ENCODE results near the gene CELF2.

The CELF2 gene

DNA sequence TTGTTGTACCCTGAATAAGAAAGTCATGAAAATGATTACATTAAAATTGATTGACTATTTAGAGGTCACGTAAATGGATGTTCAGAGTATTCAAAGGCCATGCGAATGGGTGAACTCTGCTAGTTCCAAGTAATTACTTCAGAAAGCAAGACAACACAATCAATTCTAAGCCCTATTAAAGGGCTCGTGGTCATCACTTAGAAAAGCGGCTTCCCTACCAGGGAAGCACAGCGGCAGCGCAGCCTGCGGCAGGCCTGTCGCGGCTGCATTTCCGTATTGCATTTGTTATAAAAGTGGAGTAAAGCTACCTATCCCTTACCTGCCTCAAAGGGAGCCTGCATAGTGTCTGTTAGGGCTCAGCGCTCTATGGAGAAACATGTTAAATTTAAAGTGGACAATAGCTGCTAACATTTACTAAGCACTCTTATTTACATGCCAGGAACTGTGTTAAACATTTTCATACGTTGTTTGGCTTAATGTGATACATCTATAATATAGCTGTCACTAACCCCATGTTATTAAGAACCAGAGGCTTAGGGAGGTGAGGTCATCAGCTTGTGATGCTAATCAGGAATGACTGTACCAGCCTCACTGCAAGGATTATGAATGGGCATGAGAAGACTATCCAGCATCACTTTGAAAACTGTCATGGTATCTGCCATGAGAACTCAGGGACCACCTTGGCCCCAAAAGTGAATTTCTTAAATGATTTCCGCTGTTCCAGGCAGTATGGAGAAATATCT, 187.5 kb downstream of the CELF2 start:
- DNase-seq, result no peak

GRCh38 chr10:11206676-11207559, 189.2 kb downstream of the CELF2 start:
- DNase-seq, result no peak

DNA sequence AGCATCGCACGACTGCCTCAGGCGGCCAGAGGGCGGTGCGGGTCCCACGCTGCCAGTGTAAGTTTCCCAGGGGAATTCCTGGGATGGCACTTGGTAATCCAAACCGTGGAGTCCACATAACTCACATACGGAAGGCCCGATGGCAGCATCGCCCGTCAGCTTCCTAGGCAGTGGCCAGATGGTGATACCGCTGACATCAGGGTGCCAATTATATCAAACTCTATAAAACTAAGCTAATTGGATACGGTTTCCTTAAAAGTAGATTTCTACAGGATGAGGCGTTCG, 189.8 kb downstream of the CELF2 start:
- DNase-seq, result no peak

- no peak for DNase-seq
Measured at GRCh38 chr10:11208243-11208642, 190.6 kb downstream of the CELF2 start.

DNA sequence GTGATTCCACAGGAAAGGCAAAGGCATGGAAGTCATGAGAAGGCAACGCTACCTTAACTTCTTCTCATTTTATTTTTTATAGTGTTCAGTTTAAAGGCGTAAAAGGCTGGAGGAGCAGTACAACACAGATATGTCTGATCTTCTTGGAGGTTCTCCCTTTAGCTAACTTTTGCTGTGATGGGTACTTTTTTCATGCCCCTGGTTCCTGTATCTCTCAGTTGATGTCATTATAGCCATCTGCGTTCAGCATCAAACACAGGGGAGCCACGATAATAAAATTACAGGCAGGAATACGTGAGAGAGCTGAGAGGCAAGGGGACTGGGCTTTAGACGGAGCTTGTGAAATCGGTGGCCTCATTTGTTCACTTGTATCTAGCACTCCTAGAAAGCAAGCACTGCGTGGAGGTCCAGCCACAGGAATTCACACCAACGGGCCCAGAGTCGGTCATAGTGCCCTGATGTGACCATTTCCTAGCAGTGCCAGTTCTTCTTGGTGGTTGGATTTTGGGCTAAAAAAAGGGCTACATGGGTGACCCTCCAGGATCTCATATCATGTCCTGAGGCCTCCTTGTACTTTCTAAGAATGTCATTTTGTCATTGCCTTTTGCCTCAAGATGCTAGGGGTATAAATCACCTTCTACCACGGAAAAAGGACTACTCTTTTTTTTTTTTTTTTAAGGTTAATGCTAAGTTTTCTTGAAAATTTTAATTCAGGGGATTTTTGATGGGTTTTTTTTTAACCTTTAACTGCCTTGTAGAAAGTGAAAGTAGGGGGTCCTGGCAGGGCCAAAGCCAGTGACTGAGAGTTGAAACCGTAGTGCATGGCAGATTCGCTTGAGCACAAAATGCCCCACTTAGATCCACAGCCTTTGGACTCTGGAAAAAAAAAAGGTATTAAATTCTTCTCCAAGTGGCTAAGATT, 191.5 kb downstream of the CELF2 start:
- DNase-seq, result no peak

DNA sequence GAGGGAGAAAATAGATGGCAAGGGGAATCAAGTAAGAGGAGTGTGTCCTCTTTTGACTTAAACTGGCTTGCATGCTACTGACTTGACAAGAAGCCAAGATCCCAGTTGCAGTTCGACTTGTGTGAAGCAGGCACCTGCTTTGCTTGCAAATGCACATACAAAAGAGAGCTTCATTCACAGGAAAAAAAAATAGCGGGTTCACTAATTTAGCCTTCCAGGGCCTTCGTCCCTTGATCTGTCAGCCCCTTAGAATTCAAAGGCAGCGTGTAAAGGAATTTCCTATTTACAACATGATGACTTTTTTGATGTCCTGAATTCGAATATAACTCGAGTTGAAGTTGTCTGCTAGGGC, 192.1 kb downstream of the CELF2 start:
- no peak for DNase-seq

- no peak for DNase-seq
Measured at GRCh38 chr10:11210211-11210922, 192.7 kb downstream of the CELF2 start.

DNA sequence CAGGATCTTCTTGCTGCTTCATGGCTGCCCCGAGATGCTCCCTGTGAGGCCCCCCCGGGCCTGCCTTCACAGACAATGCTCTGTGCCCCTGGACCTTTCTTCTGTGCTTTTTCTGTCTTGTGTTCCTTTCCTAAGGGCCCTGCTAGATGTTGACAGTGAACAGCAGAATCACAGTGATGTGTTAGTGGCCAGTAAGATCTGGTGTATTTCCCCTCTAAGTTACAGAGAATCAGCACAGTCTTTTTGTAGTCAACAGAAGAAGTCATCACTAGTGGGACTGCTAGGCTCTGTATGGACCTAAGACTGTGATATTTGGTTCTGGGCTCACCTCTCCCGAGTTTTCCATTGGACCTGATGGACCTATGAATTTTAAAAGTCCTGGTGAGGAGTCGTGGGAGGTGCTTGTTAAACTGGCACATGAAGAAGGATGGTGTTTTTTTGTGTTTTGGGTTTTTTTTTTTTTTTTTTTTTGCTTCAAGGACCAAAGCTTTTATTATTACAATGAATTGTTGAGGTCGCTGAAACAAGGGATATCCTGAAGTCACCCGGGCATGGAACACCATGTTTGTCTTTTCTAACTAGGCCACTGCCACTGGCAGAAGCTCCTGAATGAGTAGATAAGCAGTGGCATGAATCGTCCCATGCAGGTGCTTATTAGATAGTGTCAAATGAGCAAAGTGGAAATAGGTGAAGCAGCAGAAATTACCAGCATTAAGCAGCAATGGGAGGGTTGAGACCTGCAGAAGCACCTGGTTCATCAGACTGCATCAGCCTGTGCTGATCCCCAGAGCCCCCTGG, 194.8 kb downstream of the CELF2 start:
- DNase-seq, result no peak

DNA sequence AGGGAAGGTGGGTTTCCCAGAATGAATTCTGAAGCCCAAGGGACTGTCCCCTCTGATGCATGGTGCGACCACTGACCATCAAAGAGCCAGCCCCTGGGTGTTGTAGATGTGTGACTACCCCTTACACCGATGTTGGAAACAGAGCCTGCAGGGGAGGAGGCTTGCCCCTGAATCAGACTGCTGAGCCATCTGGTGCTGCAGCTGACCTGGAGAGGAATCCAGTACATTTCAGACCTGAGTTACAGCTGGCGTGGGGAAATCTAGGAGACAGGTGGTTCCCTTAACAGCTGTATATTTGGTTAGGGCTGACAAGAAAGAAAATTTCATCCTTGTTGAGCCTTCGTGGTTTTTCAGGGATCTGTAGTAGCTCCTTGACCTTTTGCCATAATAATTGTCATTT, 195.5 kb downstream of the CELF2 start:
- no peak for DNase-seq

DNA sequence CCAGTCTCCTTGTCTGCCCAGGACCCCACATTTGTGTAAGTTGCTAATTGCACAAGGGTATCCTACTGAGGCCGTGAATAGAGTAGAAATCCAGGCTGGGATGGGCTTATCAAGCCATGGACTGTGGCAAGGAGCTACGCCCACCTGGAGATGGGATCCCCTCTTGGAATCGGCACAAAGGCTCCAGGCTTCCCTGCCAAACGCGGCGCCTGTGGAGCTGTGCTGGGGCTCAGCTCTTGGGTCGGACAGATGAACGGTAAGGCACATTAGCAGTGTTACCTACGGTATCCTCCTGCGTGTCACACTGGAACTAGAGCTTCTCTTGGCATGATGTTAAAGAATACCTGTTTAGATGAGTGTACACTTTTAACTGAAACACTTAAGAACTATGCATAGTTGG, 196.7 kb downstream of the CELF2 start:
- no peak for DNase-seq

DNA sequence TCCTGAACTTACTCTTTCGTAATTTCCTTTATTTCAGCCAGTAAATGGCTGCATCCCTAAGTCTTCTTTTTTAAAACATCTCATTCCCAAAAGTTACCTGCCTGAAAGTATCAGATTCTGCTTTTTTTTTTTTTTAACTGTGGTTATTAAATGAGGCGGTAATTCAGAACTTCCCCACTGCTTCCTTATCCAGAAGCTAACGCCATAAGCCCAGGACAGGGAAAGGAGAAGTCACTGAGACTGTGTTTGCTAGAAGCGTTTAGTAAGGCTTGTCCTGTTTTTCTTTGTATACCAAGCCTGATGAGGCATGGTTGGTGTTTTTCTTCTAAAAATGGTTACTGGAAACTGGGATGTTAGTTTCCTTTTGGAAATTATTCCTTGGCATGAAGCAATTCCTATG, 197.8 kb downstream of the CELF2 start:
- DNase-seq, result no peak

GRCh38 chr10:11217521-11217920, 199.8 kb downstream of the CELF2 start:
- DNase-seq, result no peak

DNA sequence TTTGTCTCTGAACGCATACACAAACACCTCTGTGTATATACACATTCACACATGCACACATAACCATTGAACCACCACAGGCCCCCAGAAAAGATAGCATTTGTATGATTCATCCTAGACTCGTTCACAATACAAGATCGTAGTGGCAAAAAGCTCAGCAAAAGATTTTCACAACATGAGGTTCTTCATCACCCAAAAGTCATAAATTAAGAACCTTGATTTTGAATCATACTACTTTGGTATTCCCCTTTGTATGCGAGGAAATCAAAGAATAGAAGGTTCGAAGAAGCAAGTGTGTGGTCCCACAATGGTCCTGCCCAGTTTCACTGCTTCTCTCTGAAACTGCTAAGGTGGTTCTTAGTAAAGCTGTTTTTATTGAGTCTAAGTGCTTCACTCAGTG, 200.7 kb downstream of the CELF2 start:
- no peak for DNase-seq

GRCh38 chr10:11219431-11219830, 201.8 kb downstream of the CELF2 start:
- DNase-seq, result no peak

DNA sequence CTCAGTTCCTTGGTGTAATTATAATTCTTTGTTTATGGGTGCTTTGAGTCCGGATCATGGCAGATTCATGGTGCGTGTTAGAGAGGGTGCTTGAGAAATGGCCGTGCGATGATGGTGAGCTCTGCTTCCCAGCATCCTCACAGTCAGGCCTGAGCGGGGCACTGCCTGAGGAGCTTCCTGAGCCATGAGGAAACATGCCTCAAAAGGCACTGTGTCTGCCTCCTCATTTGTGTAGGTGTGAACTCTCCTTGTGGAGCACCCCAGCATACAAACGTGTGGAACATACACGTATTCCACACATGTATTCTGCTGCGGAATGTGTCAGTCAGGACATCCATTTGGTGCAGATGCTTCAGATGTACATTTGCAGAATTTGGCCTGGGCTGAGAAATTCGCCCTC, 205.4 kb downstream of the CELF2 start:
- no peak for DNase-seq

- DNase-seq, result no peak
Measured at GRCh38 chr10:11223507-11224140, 206.0 kb downstream of the CELF2 start.

DNA sequence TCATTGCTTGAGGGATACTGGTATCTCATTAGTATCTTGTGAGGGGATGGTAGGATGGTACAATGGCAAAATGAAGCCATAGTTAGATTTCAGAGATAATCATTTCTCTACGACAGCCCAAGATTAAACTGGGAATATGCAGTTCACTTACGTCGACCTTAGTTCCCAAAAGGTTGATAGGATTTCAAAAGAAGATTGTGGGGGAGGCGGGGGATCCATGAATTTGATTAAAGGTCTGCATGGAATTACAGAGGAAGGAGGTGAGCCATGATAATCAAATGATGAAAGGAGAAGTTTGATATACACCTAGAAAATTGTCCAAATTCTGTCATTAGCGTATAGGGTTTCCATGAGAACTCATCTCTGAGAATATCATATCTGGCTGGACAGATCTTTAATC, 206.6 kb downstream of the CELF2 start:
- DNase-seq, result no peak

DNA sequence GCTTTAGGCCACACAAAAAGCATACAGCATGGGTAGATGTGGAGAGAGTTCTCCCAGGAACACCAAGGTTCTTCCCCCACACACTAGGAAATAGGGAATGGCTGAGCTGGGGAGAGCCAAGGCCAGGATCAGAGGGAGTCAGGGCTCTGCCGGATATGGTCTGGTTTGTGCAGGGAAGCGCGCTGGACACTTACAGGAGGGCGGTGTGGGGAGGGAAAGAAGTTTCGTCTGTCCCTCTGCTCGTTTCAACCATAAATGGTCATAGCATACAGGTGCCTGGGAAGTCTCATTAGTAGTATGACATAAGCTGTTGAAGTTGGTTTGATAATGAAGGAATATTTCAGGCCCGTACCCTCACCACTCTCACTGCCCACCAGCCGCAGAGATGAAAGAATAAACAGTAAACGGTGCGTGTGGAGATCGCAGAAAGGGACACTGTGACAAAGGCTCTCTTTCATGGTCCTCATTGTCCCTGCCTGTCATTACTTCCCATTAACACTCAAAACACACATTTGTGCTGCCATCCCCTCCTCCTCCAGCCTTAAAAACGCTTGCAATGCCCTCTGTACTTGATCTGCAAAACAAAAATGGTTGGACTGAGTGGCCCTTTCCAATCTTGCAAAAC, 207.2 kb downstream of the CELF2 start:
- DNase-seq, result no peak

GRCh38 chr10:11225935-11226334, 208.3 kb downstream of the CELF2 start:
- DNase-seq, result peak; percentile 48 to 58

GRCh38 chr10:11227103-11227502, 209.4 kb downstream of the CELF2 start:
- no peak for DNase-seq

GRCh38 chr10:11229893-11230292, 212.2 kb downstream of the CELF2 start:
- DNase-seq, result no peak

All from stimulated activated CD4-positive, alpha-beta T cell treated with anti-CD3 and anti-CD28 coated beads, Interleukin-2, amount 100 ng/mL, for 48 hours (primary cell).